AG09319 (cell line): ENCODE data around the gene METRN.

ENCODE experiments used
- DNase-seq: peaks from one replicate; pipeline ENCODE4 v3.0.0-alpha.2; 2010; ENCODE audit warnings: low read depth; ENCODE audit errors: extremely low read depth
- TF ChIP-seq, protein P1 (sequence below): IDR thresholded peaks from 2 replicates; pipeline ENCODE4 v1.5.1; 2011; ENCODE audit warnings: low read depth, mild to moderate bottlenecking, inconsistent platforms, low read length, moderate library complexity

The METRN gene

DNA sequence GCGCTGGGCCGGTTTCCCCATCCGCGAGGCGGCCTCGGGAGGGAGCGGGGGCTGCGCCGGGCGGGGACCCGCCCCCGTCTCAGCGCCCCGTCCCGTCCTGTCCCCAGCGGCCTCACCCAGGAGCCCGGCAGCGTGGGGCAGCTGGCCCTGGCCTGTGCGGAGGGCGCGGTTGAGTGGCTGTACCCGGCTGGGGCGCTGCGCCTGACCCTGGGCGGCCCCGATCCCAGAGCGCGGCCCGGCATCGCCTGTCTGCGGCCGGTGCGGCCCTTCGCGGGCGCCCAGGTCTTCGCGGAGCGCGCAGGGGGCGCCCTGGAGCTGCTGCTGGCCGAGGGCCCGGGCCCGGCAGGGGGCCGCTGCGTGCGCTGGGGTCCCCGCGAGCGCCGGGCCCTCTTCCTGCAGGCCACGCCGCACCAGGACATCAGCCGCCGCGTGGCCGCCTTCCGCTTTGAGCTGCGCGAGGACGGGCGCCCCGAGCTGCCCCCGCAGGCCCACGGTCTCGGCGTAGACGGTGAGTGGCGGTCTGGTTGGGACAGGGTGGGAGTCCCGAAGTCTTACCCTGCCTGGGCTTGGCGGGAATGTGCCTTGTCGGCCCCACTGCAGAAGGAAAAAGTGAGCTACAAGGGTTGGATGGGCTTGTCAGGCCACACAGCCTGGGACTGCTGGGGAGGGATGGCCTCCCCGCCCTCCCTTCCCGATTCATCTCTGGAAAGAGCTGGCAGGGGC is 720 bp downstream of the METRN start:
- TF ChIP-seq, protein P1, sequence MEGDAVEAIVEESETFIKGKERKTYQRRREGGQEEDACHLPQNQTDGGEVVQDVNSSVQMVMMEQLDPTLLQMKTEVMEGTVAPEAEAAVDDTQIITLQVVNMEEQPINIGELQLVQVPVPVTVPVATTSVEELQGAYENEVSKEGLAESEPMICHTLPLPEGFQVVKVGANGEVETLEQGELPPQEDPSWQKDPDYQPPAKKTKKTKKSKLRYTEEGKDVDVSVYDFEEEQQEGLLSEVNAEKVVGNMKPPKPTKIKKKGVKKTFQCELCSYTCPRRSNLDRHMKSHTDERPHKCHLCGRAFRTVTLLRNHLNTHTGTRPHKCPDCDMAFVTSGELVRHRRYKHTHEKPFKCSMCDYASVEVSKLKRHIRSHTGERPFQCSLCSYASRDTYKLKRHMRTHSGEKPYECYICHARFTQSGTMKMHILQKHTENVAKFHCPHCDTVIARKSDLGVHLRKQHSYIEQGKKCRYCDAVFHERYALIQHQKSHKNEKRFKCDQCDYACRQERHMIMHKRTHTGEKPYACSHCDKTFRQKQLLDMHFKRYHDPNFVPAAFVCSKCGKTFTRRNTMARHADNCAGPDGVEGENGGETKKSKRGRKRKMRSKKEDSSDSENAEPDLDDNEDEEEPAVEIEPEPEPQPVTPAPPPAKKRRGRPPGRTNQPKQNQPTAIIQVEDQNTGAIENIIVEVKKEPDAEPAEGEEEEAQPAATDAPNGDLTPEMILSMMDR: no peak; the same call in 1 of the 2 replicates

DNA sequence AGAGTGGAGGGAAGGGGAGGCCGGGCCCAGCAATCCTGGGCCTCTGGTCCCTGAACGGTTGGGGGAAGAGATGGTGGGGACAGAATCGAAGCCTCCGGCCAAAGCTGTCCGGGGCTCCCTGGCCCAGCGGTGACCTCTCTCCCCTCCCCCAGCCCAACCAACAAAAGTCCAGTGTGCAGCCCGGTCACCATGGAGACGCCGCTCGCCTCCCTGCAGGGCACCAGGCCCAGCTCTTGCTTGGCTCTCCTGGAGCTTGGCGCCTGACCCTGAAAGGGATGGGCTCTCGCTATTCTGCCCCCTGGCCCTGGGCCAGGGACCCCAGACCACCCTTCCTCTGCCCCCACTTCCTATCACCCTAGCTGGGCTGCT is 1.3 kb downstream of the METRN start:
- no peak for DNase-seq

More for the DNA sequence above, 720 bp downstream of the METRN start:
- no peak for DNase-seq

DNA sequence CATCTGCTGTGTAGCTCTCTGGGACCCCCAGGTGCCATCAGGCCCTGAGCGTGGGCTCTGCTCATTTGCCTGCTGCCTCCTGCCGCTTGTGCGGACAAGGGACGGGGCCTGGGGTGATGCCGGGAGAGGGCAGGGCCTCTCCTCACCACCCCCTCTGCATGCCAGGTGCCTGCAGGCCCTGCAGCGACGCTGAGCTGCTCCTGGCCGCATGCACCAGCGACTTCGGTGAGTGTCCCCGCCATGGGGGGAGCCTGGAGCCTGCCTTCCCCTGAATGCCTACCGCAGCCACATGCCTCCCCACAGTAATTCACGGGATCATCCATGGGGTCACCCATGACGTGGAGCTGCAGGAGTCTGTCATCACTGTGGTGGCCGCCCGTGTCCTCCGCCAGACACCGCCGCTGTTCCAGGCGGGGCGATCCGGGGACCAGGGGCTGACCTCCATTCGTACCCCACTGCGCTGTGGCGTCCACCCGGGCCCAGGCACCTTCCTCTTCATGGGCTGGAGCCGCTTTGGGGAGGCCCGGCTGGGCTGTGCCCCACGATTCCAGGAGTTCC is 1.9 kb downstream of the METRN start:
- TF ChIP-seq, protein P1: no peak
- no peak for DNase-seq

More for the DNA sequence above, 1.3 kb downstream of the METRN start:
- TF ChIP-seq, protein P1: no peak

DNA sequence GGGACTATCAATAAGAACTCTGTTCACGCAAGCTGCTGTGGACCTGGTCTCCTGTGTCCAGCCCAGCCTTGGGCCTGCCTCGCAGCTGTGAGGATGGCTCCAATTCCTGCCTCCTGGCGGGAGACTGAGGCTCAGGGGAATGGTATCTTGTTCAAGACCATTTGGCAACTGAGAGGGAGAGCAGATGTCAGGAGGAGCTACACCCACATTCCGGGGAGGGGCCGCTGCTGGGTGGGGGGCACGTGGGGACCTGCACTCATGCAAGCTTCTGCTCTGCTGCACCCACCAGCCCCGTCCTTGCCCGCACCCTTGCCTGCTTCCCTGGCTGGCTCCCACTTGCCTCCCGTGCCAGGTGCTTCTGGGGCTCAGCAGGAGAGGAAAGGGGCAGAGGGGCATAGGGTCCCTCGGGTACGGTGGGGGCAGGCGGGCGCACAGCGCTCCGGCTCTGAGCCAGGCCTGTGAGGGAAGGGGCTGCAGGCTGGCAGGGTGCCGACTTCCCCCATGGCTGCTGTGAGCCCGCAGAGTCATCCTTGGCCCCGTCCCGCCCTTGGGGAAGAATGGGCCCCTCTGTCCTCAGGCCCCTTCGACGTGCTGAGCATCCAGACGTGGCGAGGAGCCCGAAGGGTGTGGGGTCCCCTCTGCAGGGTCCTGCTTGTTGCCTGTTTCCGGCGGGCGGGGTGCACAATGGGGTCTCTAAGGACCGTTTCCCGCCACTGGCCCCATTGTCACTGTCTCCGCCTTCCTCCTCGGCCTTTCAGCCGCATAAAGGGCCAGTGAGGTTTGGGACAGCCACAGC is 2.7 kb downstream of the METRN start:
- no peak for DNase-seq
- TF ChIP-seq, protein P1: no peak

DNA sequence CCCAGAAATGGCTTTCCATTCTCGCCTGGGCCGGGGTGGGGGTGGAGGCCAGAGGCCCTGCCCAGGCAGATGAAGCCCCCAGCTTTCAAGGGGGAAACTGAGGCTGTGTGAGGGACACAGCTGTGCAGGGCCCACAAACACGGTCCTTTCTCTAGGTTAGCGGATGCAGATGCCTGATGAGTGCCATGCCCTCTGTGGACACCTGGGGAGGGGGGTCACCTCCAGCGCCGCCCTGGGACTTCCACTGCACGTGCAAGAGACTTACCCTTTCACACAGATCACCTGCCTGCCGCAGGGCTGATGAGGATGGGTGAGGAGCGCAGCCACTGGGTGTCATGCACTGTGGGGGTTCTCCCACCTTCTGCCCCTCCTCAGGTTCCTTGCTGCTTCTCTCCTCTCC is 3.5 kb downstream of the METRN start:
- no peak for DNase-seq
- TF ChIP-seq, protein P1: no peak

DNA sequence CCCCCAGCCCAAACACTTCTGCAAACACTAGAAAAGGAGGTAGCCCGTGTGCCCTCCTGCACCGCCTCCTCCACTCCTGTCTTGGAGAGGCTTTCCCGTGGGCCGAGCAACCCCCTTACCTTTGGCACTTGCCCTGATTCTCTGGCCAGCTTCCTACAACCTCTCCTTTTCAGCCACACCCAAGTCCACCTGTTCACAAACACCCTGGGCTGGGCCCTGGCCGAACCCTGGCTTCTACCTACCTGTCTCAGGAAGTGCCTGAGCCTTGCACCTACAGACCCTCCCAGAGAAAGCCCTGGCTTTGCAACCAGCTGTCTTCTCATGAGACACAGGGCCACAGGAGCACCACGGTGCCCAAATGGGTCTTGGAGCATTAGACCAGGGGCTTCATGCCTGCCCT is 4.0 kb downstream of the METRN start:
- TF ChIP-seq, protein P1: no peak
- DNase-seq: no peak

DNA sequence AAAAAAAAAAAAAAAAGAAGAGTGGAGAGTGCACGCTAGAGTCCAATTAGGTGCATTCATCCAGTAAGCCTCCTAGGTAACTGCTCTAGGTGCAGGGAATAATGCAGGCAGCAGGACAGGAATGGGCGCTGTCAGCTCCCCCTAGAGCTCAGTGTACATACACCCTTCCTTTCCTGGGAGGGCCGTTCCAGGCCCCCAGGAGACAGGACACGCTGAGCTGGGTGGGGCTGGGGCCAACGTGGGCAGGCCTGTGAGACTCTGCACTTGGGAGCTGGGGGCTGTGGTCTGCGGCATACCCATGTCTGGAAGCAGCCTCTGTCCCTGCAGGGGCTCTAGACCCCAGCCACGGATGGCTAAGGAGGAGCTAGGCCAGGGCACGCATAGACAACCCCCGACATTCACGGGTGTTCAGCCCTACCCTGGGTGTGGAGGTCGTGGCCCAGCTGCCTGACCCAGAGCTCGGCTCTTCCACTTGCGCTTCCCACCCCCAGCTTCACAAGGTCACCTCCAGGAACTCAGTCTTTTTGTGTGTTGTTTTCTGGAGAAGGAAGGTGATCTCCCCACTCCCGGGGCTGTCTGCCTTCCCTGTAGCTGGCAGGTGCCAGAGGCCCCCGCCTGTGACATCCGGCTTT is 5.0 kb downstream of the METRN start:
- no peak for DNase-seq
- TF ChIP-seq, protein P1: peak; percentile 17
